Astrocyte of the cerebellum (primary cell): ENCODE measurements around the gene TMEM163.

ENCODE experiments used
- DNase-seq: peaks from one replicate; pipeline ENCODE4 v3.0.0-alpha.2; 2011; ENCODE audit warnings: low read depth
- H3K4me3 ChIP-seq: 2 replicates; pipeline ENCODE4 v1.5.1; 2011; ENCODE audit warnings: mild to moderate bottlenecking, low read depth, low read length, moderate library complexity
- CTCF ChIP-seq: IDR thresholded peaks from 2 replicates; pipeline ENCODE4 v1.5.1; 2012; ENCODE audit warnings: low read length, low read depth, moderate library complexity, mild to moderate bottlenecking; ENCODE audit errors: missing control alignments
- in situ Hi-C: cut with HindIII; loops from 2 replicates; pipeline ENCODE4 v1.10.0; 2017; ENCODE audit warnings: low sequenced_read_pairs

Gene TMEM163

DNA sequence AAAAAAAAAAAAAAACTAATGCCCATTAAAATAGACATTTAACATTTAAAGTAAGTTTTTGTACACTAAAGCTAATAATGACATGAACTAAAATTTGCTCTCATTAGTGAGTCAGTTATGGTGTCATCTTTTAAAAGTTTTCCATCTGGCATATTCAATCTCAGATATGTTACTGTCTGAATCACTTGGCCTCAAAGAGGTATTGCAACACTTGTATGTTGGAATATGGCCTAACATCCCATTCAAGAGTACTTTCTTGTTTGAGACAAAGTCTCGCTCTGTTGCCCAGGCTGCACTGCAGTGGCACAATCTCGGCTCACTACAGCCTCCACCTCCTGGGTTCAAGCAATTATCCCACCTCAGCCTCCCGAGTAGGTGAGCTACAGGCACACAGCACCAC, 169.7 kb downstream of the TMEM163 start:
- TF ChIP-seq CTCF = no peak
- in situ Hi-C loops = no loop called here
- no peak overlapping the region for H3K4me3 ChIP-seq
- no peak for DNase-seq

DNA sequence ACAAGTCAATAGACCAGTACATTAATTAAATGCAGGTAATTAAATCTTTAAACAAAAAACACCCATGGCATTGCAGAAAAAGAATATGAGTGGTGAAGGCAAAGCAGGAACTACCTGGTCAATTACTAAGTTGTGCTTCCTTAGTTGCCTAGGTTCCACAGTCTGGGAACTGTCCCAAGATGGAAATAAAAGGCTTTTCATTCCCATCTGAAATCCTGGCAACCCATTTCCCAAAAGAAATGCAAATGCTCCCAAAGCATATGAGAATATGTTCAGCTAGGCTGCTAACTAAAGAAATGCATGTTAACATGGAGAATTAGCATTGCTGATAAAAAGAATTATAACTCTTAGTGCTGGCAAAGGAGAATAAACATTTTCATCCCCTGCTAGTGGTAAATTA, 177.8 kb downstream of the TMEM163 start:
- in situ Hi-C loops = no loop called here
- DNase-seq = no peak
- H3K4me3 ChIP-seq = no peak overlapping the region
- TF ChIP-seq CTCF = no peak

- in situ Hi-C loops = no loop called here
- TF ChIP-seq CTCF = no peak
- H3K4me3 ChIP-seq = no peak overlapping the region
- no peak for DNase-seq
These were observed 178.8 kb downstream of the TMEM163 start for GRCh38 chr2:134539981-134540380.

- TF ChIP-seq CTCF = no peak
- DNase-seq = no peak
- in situ Hi-C loops = no loop called here
- no peak overlapping the region for H3K4me3 ChIP-seq
These were observed 181.1 kb downstream of the TMEM163 start for GRCh38 chr2:134537702-134538101.

- no peak for TF ChIP-seq CTCF
- no peak for DNase-seq
- H3K4me3 ChIP-seq = no peak overlapping the region
- in situ Hi-C loops = no loop called here
These were observed 181.7 kb downstream of the TMEM163 start for GRCh38 chr2:134537121-134537520.

- DNase-seq = no peak
- in situ Hi-C loops = no loop called here
- no peak for TF ChIP-seq CTCF
- no peak overlapping the region for H3K4me3 ChIP-seq
These were observed 182.5 kb downstream of the TMEM163 start for GRCh38 chr2:134536296-134536695.

DNA sequence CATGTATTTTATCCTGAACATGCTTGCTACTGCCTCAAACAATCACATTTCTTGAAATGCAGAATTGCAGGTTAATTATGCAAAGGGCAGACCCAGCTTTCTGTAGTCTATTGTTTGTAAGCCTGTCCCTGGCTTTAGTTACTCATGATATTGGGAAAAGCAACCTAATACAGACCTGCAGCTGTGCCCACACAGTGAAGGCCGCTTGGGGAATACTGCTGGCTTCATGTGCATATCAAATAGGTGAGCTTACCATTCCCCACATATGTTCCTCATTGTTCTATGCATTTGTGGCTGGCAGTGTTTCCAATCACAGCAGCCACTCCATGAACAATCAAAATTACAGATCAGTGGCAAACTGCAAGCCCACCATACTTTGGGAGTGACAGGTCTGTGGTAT, 186.3 kb downstream of the TMEM163 start:
- no peak for TF ChIP-seq CTCF
- no peak overlapping the region for H3K4me3 ChIP-seq
- in situ Hi-C loops = no loop called here
- DNase-seq = no peak
